Ureter (tissue), 1 donor: ENCODE data around the gene VSIG10. TPM values are rescaled to one million over a fixed set of nuclear protein-coding genes. Genes with fewer than 3 reads are reported as not detected.
A peak's percentile ranks its signal among the peaks of the same experiment; 100 is the strongest.
"Not testable (repeated sequence)": the region's sequence is repeated elsewhere in the genome, so short reads cannot be mapped to it uniquely, and the experiment has no call there.

Experiments used
- DNase-seq: peaks from one replicate; pipeline ENCODE4 v3.0.0-alpha.2; 2020; ENCODE audit warnings: low spot score
- total RNA-seq: library from RNA; stranded (reverse); gene quantifications from one replicate; pipeline ENCODE4 v1.2.4, GENCODE V29; 2023
- donor health status: DM: yes; HTN: yes; CAD: no.

The VSIG10 gene
- total RNA-seq, 1 donor from 2014 or later: 37.2 TPM

DNA sequence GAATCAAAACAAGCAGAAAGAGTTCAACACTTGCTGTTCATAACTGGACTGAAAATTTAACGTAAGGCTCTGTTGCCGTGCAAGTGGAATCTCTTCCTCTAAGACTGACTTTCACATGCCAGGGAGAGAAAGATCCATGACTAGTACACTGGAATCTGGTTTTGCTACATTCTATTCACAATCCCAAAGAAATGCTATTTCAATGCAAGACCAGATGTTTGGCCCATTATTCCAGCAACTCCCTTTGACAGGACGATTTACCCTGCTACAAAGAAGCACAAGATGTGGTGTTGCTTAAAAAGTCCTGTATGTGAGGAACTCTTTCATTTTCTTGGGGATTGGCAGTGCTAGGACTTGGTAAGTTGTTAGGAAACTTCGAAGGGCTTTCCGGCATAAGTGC is 69.9 kb downstream of the VSIG10 start:
- DNase-seq: no peak

DNA sequence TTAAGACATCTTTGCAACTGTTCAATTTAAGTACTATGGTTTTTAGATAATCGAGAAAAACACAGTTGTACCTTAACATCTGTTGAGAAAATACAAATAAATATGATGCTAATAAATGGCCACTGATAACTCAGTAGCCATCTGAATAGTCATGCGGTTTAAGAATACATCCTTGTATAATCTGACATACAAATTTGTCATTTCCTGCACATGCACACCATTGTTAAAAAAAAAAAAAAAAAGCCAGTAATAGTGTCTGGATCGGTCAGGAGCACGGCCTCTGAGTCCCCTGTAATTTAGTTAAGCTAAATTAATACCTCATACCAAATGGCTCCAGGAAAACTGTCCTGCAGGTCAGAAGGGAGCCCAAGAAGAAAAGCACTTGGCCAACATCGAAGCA is 70.5 kb downstream of the VSIG10 start:
- no peak for DNase-seq

DNA sequence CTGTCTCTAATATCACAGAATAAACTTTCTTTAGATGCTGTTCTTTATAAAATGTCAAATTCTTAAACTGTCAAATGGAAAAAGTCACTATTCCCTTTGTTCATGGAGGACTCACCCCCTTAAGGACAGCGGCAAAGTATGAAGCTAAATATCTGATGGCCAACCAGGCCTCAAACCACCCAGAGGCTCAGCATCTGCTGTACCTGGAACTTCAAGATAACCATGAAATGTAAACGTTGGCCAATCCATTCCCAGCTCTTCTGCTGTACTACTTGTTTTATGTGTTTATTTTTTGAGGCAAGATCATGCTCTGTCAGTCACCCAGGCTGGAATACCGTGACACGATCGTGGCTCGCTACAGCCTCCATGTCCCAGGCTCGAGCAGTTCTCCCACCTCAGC is 71.6 kb downstream of the VSIG10 start:
- no peak for DNase-seq

- DNase-seq: no peak
Observed at GRCh38 chr12:118029166-118029565, 74.6 kb downstream of the VSIG10 start.

- no peak for DNase-seq
Observed at GRCh38 chr12:118025168-118025567, 78.6 kb downstream of the VSIG10 start.

DNA sequence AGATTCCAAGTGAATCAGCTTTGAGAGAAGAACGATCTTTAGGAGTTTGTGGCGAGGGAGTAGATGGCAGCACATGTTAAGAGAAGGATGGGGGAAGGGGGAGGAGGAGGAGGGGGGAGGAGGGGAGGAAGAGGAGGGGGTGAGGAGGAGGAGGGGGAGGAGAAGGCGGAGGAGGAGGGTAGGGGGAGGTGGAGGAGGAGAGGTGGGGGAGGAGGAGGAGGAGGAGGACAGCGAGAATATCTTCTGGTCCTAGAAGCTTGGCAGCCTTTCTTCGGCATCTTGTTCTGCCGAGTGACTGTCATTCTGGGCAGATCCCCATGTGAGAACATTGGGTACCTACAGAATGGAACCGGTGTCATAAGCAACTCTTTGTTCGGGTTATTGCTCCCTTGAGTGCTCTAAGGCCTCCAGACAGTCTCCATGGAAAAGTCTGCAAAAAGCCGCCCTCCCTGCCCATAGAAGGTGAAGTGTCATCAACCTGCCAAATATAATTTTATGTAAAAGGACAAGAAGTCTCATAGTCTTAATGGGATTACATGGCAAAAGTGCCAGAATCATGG is 80.4 kb downstream of the VSIG10 start:
- no peak for DNase-seq

DNA sequence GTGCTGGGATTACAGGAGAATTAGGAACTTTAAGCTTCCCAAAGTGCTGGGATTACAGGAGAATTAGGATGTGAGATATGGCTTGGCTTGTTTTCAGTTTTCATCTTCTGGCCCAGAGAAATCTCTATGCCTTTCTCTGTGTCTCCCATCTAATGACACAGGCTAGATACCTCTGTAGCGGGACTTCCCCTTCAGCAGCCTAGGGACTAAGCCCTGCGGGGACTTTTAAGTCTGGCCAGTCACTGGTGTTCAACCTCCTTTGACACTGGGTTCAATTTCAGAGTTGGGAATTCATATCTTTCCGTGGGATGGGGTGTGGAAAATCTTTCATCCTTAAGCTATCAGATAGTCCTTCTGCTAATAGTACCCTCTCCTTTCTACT is 81.1 kb downstream of the VSIG10 start:
- no peak for DNase-seq

DNA sequence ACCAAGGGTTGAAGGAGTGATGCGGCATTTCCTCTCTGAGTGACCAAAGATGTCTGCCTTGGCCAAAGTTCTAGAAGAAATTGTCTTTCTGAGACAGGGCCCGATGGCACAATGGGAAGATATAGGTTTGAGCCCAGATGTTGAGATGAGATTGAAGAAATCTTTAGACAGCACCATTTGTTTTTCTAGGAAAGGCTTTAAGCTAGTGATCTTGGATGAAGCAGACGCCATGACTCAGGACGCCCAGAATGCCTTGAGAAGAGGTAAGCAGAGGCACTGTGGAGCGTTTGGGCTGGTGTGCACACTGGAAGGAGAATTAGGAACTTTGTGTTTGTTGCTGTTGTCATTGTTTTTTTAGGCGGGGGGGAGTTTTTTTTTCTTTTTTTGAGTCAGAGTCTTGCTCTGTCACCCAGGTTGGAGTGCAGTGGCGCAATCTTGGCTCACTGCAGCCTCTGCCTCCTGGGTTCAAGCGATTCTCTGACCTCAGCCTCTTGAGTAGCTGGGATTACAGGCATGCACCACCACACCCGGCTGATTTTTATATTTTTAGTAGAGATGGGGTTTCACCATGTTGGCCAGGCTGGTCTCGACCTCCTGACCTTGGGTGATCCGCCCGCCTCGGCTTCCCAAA is 81.6 kb downstream of the VSIG10 start:
- DNase-seq: not testable (repeated sequence)

- DNase-seq: no peak
Observed at GRCh38 chr12:118020036-118020435, 83.8 kb downstream of the VSIG10 start.

DNA sequence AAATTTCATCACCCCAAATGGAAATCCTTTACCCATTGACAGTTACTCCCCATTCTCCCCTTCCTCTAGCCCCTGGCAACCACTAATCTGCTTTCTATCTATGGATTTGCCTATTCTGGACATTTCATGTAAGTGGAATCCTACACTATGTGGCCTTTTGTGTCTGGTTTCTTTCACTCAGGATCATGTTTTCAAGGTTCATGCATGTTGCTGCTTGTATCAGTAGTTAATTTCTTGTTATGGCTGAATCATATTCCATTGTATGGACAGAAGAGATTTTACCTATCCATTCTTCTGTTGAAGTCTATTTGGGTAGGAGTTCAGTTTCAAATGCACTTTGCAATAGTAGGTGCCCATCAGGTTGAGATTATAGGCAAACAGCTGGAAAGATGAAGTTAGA is 85.9 kb downstream of the VSIG10 start:
- no peak for DNase-seq

DNA sequence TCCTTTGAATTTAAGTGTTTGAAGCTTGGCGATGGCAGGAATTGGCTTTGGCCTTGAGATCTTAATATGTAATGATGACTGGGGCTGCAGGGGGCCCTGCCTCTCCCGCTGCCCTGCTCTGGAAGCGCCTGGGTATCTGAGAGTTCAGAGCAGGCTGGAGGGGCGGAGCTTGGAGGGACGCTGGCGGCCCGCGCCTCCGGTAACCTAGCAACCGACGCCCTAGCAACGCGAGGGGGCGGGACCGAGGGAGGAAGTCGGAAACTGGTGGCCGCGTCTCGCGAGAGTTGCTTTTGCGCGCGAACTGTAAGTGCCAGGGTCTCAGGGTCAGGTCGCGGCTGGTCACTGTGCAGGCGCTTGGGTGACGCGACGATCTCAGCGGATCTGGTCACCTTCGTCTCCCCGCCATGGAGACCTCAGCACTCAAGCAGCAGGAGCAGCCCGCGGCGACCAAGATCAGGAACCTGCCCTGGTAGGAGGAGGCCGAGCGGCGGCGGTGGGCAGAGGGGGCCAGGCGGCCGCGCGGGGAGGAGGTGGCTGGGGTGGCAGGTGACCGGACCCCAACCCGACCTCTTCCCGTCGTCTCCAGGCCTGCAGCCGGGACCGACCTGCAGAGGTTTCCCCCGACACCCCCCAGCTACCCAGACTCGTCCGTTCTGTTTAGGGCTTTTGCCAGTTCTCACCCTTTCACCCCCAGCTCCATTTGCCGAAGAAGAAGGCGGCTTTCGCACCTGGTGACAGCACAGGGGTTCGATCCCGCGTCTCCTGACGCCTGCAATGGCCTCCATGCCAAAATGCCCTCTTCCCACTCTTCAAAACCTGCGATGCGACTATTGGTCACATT is 87.2 kb downstream of the VSIG10 start, which contains the start of gene RFC5:
TSS of gene RFC5 (plus strand) at position 280 of the 841 bp plus-strand sequence. CDS start at position 405, 125 bp downstream.
- peak; percentile 98 for DNase-seq

- DNase-seq: no peak
Observed at GRCh38 chr12:118015944-118016343, 87.9 kb downstream of the VSIG10 start.

DNA sequence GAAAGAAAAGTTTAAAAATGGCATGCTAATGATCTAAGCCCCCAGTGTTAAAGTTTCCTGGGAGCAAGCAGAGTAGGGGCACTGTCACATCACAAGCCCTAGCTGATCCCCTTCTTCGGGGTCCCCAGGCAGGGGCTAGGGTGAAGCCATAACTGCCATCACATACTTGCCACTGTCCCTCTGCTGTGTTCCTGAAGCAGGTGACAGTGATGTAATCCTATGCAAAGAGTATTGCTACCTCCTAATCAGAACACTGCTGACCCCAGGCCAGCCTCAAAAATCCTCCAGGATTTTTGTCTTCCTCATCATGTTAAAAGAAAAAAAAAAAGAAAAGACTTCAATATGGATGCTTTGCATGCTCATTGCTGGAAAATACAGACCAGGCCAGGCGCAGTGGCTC is 88.5 kb downstream of the VSIG10 start:
- DNase-seq: no peak

Other genes starting within 250 kb of the VSIG10 start
- 8.6 TPM for gene KSR2, start 135.0 kb downstream of the VSIG10 start, total RNA-seq
- gene RFC5, start 87.3 kb downstream of the VSIG10 start, total RNA-seq: 18.4 TPM
- 73.5 TPM for gene WSB2, start 42.8 kb downstream of the VSIG10 start, total RNA-seq
- gene PEBP1, start 32.1 kb upstream of the VSIG10 start, total RNA-seq: 291 TPM